Measurements from ENCODE around the gene CXXC1.

DNA sequence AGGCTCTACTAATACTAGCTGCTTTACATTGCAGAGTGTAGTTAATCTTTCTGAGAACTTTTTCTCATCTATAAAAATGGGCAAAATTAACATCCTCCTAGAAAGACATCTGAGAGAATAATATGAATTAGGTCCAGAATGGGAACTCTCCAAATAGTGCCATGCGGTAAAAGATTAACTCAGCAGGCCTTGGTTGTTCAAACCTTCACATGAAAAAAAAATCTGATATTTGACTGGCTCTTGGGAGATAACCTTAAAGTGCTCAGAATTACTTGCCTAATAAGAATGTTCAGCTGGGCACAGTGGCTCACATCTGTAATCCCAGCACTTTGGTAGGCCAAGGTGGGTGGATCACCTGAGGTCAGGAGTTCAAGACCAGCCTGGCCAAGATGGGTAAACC lies 5.5 kb upstream of the CXXC1 start:
- TF ChIP-seq, protein P1, sequence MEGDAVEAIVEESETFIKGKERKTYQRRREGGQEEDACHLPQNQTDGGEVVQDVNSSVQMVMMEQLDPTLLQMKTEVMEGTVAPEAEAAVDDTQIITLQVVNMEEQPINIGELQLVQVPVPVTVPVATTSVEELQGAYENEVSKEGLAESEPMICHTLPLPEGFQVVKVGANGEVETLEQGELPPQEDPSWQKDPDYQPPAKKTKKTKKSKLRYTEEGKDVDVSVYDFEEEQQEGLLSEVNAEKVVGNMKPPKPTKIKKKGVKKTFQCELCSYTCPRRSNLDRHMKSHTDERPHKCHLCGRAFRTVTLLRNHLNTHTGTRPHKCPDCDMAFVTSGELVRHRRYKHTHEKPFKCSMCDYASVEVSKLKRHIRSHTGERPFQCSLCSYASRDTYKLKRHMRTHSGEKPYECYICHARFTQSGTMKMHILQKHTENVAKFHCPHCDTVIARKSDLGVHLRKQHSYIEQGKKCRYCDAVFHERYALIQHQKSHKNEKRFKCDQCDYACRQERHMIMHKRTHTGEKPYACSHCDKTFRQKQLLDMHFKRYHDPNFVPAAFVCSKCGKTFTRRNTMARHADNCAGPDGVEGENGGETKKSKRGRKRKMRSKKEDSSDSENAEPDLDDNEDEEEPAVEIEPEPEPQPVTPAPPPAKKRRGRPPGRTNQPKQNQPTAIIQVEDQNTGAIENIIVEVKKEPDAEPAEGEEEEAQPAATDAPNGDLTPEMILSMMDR (IDR thresholded peaks at IDR 0.05) = no peak
- no peak for TF ChIP-seq POLR2A (IDR thresholded peaks at IDR 0.05)
- TF ChIP-seq POLR2AphosphoS5 (IDR thresholded peaks at IDR 0.05; ENCODE audit: insufficient read depth in 1 of 2, low read depth in 1 of 2) = no peak

Data from vagina (tissue), 2 donors.